A673 (cell line): ENCODE measurements around the gene WDR7. TPM values are rescaled to one million over a fixed set of nuclear protein-coding genes. Genes with fewer than 3 reads are reported as not detected.

Source experiments
- BruUV-seq: library from RNA; stranded (reverse); fragments of 400-500 nt; replicated peaks from 2 replicates; lab custom pipeline; 2021; lab: Mats Ljungman, UMichigan
- CTCF ChIA-PET: fragments of 300-600 bp; sonication (Branson Sonifier 250); formaldehyde crosslinking; loops from one replicate; lab custom pipeline; 2022; ENCODE audit warnings: antibody characterized with exemption; lab: Charles Lee
- POLR2A ChIA-PET: fragments of 300-600 bp; sonication (Branson Sonifier 250); formaldehyde crosslinking; loops from one replicate; lab custom pipeline; 2022; ENCODE audit warnings: antibody characterized with exemption; ENCODE audit not compliant: low non-redundant PET; lab: Charles Lee
- DNase-seq: peaks from one replicate; pipeline ENCODE4 v3.0.0-alpha.2; 2015; ENCODE audit warnings: low spot score
- H3K27ac ChIP-seq: fragments of 200-600 bp; sonication (generic); 2 replicates; pipeline ENCODE4 v1.5.1; 2016; ENCODE audit warnings: mixed run types, low read depth, mild to moderate bottlenecking, mixed read lengths, antibody characterized with exemption, low read length; ENCODE audit not compliant: poor library complexity, severe bottlenecking
- H3K27me3 ChIP-seq: fragments of 200-600 bp; sonication (generic); replicated peaks from 2 replicates; pipeline ENCODE4 v1.6.1; 2017; ENCODE audit warnings: mixed run types, low read depth, mild to moderate bottlenecking, mixed read lengths, antibody characterized with exemption, low read length; ENCODE audit not compliant: insufficient read depth, poor library complexity
- H3K36me3 ChIP-seq: fragments of 200-600 bp; sonication (generic); 2 replicates; pipeline ENCODE4 v1.6.1; 2016; ENCODE audit warnings: mixed run types, mild to moderate bottlenecking, mixed read lengths, antibody characterized with exemption, low read length; ENCODE audit not compliant: insufficient read depth, poor library complexity, severe bottlenecking
- H3K4me1 ChIP-seq: fragments of 200-600 bp; sonication (generic); 2 replicates; pipeline ENCODE4 v1.6.1; 2017; ENCODE audit warnings: mixed run types, mild to moderate bottlenecking, mixed read lengths, antibody characterized with exemption, low read length; ENCODE audit not compliant: insufficient read depth, poor library complexity, severe bottlenecking
- H3K4me3 ChIP-seq: fragments of 200-600 bp; sonication (generic); 2 replicates; pipeline ENCODE4 v1.5.1; 2016; ENCODE audit warnings: low read depth, mixed run types, mild to moderate bottlenecking, mixed read lengths, low read length; ENCODE audit not compliant: poor library complexity, severe bottlenecking
- H3K9me3 ChIP-seq: fragments of 200-600 bp; sonication (generic); 2 replicates; pipeline ENCODE4 v1.6.1; 2016; ENCODE audit warnings: mixed run types, low read depth, mild to moderate bottlenecking, mixed read lengths, antibody characterized with exemption, low read length; ENCODE audit not compliant: poor library complexity, severe bottlenecking
- CTCF ChIP-seq: fragments of 300-800, 200-600 bp; sonication (generic); conservative IDR thresholded peaks from 2 replicates; pipeline ENCODE4 v1.5.1; 2017; ENCODE audit warnings: low read depth, mild to moderate bottlenecking, antibody characterized with exemption, low read length, moderate library complexity, mixed read lengths
- EZH2 ChIP-seq: fragments of 200-600 bp; sonication (generic); IDR thresholded peaks from 2 replicates; pipeline ENCODE4 v1.6.1; 2017; ENCODE audit warnings: borderline replicate concordance, low read depth, mild to moderate bottlenecking, mixed read lengths, antibody characterized with exemption, low read length; ENCODE audit not compliant: poor library complexity, severe bottlenecking
- intact Hi-C: fragments of 100-400 bp; cut with micrococcal nuclease; formaldehyde crosslinking; loops from one replicate; pipeline ENCODE4 v1.10.0; 2022; ENCODE audit not compliant: unreplicated experiment
- total RNA-seq: library from RNA; stranded (reverse); gene quantifications from 2 replicates; pipeline ENCODE4 v1.2.3, GENCODE V29; 2021

WDR7 gene
- total RNA-seq, 1 experiment from 2014 or later: 21.2 TPM

GRCh38 chr18:57059366-57059765 is 408.2 kb downstream of the WDR7 start:
- intact Hi-C loops: no loop called here
- BruUV-seq: no TSS peak
- CTCF ChIA-PET: no interaction called here

DNA sequence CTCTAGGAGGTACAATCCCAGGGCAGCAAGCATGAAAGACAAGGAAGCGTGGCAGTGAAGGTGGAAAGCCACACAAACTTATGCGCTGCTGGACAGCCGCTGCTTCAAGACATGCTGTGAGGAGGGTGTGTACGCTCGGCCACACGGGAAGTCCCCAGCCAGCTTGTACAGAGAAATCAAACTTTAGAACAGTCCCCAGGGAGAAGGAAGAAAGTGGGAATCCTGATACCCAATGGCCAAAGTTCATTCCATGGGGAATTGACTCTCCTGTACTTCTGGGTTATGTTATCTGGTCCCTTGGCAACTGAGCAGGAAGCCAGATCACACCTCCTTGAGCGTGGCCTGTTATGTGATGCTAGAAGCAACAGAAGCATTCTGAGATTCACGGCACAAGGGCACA is 409.7 kb downstream of the WDR7 start:
- TF ChIP-seq EZH2: no peak
- TF ChIP-seq CTCF: no peak
- intact Hi-C loops: no loop called here

More at GRCh38 chr18:57059366-57059765, 408.2 kb downstream of the WDR7 start:
- Histone ChIP-seq H3K9me3 (no peaks in the 10 kb centered on the region), H3K4me1 (no peaks in the 10 kb centered on the region), H3K36me3 (no peaks in the 10 kb centered on the region), H3K27me3 (peaks cover 37% of the 10 kb centered on the region), H3K4me3 (no peak overlapping the region), H3K27ac (no peak overlapping the region)
- no peak for TF ChIP-seq EZH2
- TF ChIP-seq CTCF: no peak
- DNase-seq: no peak
- POLR2A ChIA-PET: no interaction called here

GRCh38 chr18:57062178-57062577 is 411.0 kb downstream of the WDR7 start:
- intact Hi-C loops: no loop called here
- Histone ChIP-seq H3K36me3 (no peaks in the 10 kb centered on the region), H3K4me3 (no peak overlapping the region), H3K27me3 (peaks cover 24% of the 10 kb centered on the region), H3K27ac (no peak overlapping the region), H3K4me1 (no peaks in the 10 kb centered on the region), H3K9me3 (no peaks in the 10 kb centered on the region)
- TF ChIP-seq EZH2 (no peak), CTCF (no peak)
- POLR2A ChIA-PET: no interaction called here
- CTCF ChIA-PET: no interaction called here
- DNase-seq: no peak
- no TSS peak for BruUV-seq

More for the DNA sequence above, 409.7 kb downstream of the WDR7 start:
- H3K36me3 ChIP-seq: no peaks in the 10 kb centered on the region
- peaks cover 31% of the 10 kb centered on the region for H3K27me3 ChIP-seq
- H3K4me1 ChIP-seq: no peaks in the 10 kb centered on the region
- DNase-seq: no peak
- POLR2A ChIA-PET: no interaction called here
- H3K9me3 ChIP-seq: no peaks in the 10 kb centered on the region
- H3K4me3 ChIP-seq: no peak overlapping the region
- no peak overlapping the region for H3K27ac ChIP-seq
- CTCF ChIA-PET: no interaction called here
- no TSS peak for BruUV-seq
